Esophagus squamous epithelium (tissue), 4 donors: ENCODE measurements around the gene MVB12A.

Experiments used
- CTCF ChIP-seq, 6 experiments: fragments of 450-650 bp in 4 of 6; fragments of 200-600 bp in 2 of 6; sonication (generic) in 2 of 6; IDR thresholded peaks; one replicate each; pipeline ENCODE4 v1.5.1; 2016 to 2019; ENCODE audit warnings: antibody characterized with exemption in 6 of 6, mild to moderate bottlenecking in 4 of 6, moderate library complexity in 4 of 6
- POLR2A ChIP-seq, 4 donors: fragments of 450-650 bp; IDR thresholded peaks; one replicate each; pipeline ENCODE4 v1.6.1; 2017; ENCODE audit warnings: antibody characterized with exemption in 4 of 4, mild to moderate bottlenecking in 4 of 4, moderate library complexity in 3 of 4

- TF ChIP-seq POLR2A (IDR thresholded peaks at IDR 0.05) = no peak
- TF ChIP-seq CTCF (IDR thresholded peaks at IDR 0.05) = no peak
These were observed 15.1 kb upstream of the MVB12A start for GRCh38 chr19:17404621-17405249.
